GM23338 (cell line): ENCODE data around the gene SERINC5. TPM values are rescaled to one million over a fixed set of nuclear protein-coding genes. Genes with fewer than 3 reads are reported as not detected.

Source experiments
- ATAC-seq: fragments of 200-7000 bp; cut with Tn5 transposase; 3 replicates; pipeline ENCODE4 v1.9.1; 2020
- DNase-seq: peaks from one replicate; pipeline ENCODE4 v3.0.0-alpha.2; 2015; ENCODE audit warnings: low spot score
- H2AFZ ChIP-seq: fragments of 200-600 bp; sonication (generic); 2 replicates; pipeline ENCODE4 v1.8.0; 2016; ENCODE audit warnings: antibody characterized with exemption, mild to moderate bottlenecking, moderate library complexity
- H3F3A ChIP-seq: fragments of 200-600 bp; sonication (generic); replicated peaks from 2 replicates; pipeline ENCODE4 v1.8.0; 2017; ENCODE audit warnings: antibody characterized with exemption, mixed run types, low read depth
- H3K27ac ChIP-seq: fragments of 200-600 bp; sonication (generic); 2 replicates; pipeline ENCODE4 v1.6.1; 2016; ENCODE audit warnings: low read depth
- H3K27me3 ChIP-seq: fragments of 200-600 bp; sonication (generic); 2 replicates; pipeline ENCODE4 v1.8.0; 2016; ENCODE audit warnings: mild to moderate bottlenecking, mixed run types, moderate library complexity; ENCODE audit not compliant: insufficient read depth
- H3K36me3 ChIP-seq: fragments of 200-600 bp; sonication (generic); 2 replicates; pipeline ENCODE4 v1.8.0; 2016; ENCODE audit warnings: mild to moderate bottlenecking; ENCODE audit not compliant: insufficient read depth
- H3K4me1 ChIP-seq: fragments of 200-600 bp; sonication (generic); 2 replicates; pipeline ENCODE4 v1.8.0; 2016; ENCODE audit warnings: mild to moderate bottlenecking, moderate library complexity; ENCODE audit not compliant: insufficient read depth
- H3K4me2 ChIP-seq: fragments of 200-600 bp; sonication (generic); 2 replicates; pipeline ENCODE4 v1.7.1; 2017; ENCODE audit warnings: mixed run types
- H3K4me3 ChIP-seq: fragments of 200-600 bp; sonication (generic); 2 replicates; pipeline ENCODE4 v1.6.1; 2016; ENCODE audit warnings: mixed run types
- H3K79me2 ChIP-seq: fragments of 200-600 bp; sonication (generic); replicated peaks from 2 replicates; pipeline ENCODE4 v1.8.0; 2017; ENCODE audit warnings: mild to moderate bottlenecking; ENCODE audit not compliant: insufficient read depth
- H3K9me2 ChIP-seq: fragments of 200-600 bp; sonication (generic); 2 replicates; pipeline ENCODE4 v1.8.0; 2017; ENCODE audit not compliant: insufficient read depth
- H4K20me1 ChIP-seq: fragments of 200-600 bp; sonication (generic); replicated peaks from 2 replicates; pipeline ENCODE4 v1.8.0; 2017; ENCODE audit warnings: mild to moderate bottlenecking; ENCODE audit not compliant: insufficient read depth
- H3K27ac Mint-ChIP-seq: 2 replicates; pipeline ENCODE4 v1.8.0; 2020; ENCODE audit warnings: inconsistent platforms, mild to moderate bottlenecking, moderate library complexity, mixed read lengths
- H3K27me3 Mint-ChIP-seq: 3 replicates; pipeline ENCODE4 v1.8.0; 2022; ENCODE audit warnings: low read depth, mild to moderate bottlenecking, moderate library complexity, mixed read lengths, inconsistent platforms; ENCODE audit not compliant: insufficient read depth, poor library complexity
- H3K36me3 Mint-ChIP-seq: 3 replicates; pipeline ENCODE4 v1.8.0; 2021; ENCODE audit warnings: low read depth, mild to moderate bottlenecking, inconsistent platforms, moderate library complexity, mixed read lengths
- H3K4me1 Mint-ChIP-seq: 3 replicates; pipeline ENCODE4 v1.8.0; 2020; ENCODE audit warnings: mild to moderate bottlenecking, inconsistent platforms, mixed read lengths
- H3K4me3 Mint-ChIP-seq: 3 replicates; pipeline ENCODE4 v1.8.0; 2021; ENCODE audit warnings: moderate library complexity, mild to moderate bottlenecking, inconsistent platforms, mixed read lengths
- H3K9me3 Mint-ChIP-seq: 3 replicates; pipeline ENCODE4 v1.8.0; 2020; ENCODE audit warnings: moderate library complexity, mild to moderate bottlenecking, inconsistent platforms, mixed read lengths
- CREB1 ChIP-seq: fragments of 250-450 bp; sonication (Bioruptor Pico); IDR thresholded peaks from 2 replicates; pipeline ENCODE4 v1.5.0; 2020; ENCODE audit warnings: low read depth, mild to moderate bottlenecking, moderate library complexity
- CTCF ChIP-seq, 2 experiments: fragments of 200-600 bp in 1 of 2; sonication (generic) in 1 of 2; conservative IDR thresholded peaks; 2 replicates each; pipeline versions ENCODE4 v1.5.1 to v1.6.1; 2016 to 2017; ENCODE audit warnings: antibody characterized with exemption in 2 of 2, low read depth in 2 of 2, mild to moderate bottlenecking in 2 of 2, moderate library complexity in 1 of 2
- ETS1 ChIP-seq: IDR thresholded peaks from 2 replicates; pipeline ENCODE4 v1.6.1; 2016; ENCODE audit warnings: antibody characterized with exemption
- EZH2phosphoT487 ChIP-seq: fragments of 200-600 bp; sonication (generic); IDR thresholded peaks from one replicate; pipeline ENCODE4 v1.8.1; 2018; ENCODE audit warnings: antibody characterized with exemption; ENCODE audit not compliant: unreplicated experiment
- JUNB ChIP-seq: IDR thresholded peaks from one replicate; pipeline ENCODE4 v1.6.1; 2016; ENCODE audit warnings: antibody characterized with exemption; ENCODE audit not compliant: unreplicated experiment
- NANOG ChIP-seq: IDR thresholded peaks from 2 replicates; pipeline ENCODE4 v1.6.1; 2016; ENCODE audit warnings: antibody characterized with exemption, borderline replicate concordance
- REST ChIP-seq: IDR thresholded peaks from one replicate; pipeline ENCODE4 v1.6.1; 2018; ENCODE audit warnings: antibody characterized with exemption; ENCODE audit not compliant: unreplicated experiment
- ZNF114 ChIP-seq: fragments of 250-450 bp; sonication (Bioruptor Pico); IDR thresholded peaks from 2 replicates; pipeline ENCODE4 v1.5.0; 2020; ENCODE audit warnings: mild to moderate bottlenecking, moderate library complexity
- ZNF331 ChIP-seq: fragments of 250-450 bp; sonication (Bioruptor Pico); IDR thresholded peaks from 2 replicates; pipeline ENCODE4 v1.5.0; 2020; ENCODE audit warnings: low read depth, mild to moderate bottlenecking, moderate library complexity
- polyA plus RNA-seq: library from polyadenylated mRNA; unstranded; fragments of >200 nt; fragmentation: Nextera tagmentation; extraction: Ambion mirVana; gene quantifications from 2 replicates; pipeline ENCODE4 v1.2.1, GENCODE V29; 2016
- total RNA-seq: library from RNA; depleted of rRNA; stranded (reverse); fragments of >200 nt; shearing (Covaris generic); gene quantifications from 2 replicates; pipeline ENCODE4 v1.2.3, GENCODE V29; 2014

The SERINC5 gene
- total and polyA plus RNA-seq, 2 experiments from 2014 or later, result 34.0 to 107 TPM

GRCh38 chr5:80105698-80106439 lies 150.0 kb downstream of the SERINC5 start:
- no peak overlapping the region for H3K4me2 ChIP-seq
- no peak overlapping the region for H3K27ac ChIP-seq
- Mint-ChIP-seq H3K27ac (no peak overlapping the region), H3K4me3 (no peak overlapping the region), H3K9me3 (no peaks in the 10 kb centered on the region), H3K36me3 (no peaks in the 10 kb centered on the region; the same call in 2 of the 3 replicates), H3K4me1 (peaks cover 19% of the 10 kb centered on the region), H3K27me3 (peaks cover 14% of the 10 kb centered on the region)
- no peaks in the 10 kb centered on the region for H3K36me3 ChIP-seq
- no peak overlapping the region for H2AFZ ChIP-seq
- H3K4me3 ChIP-seq, result no peak overlapping the region
- H3K79me2 ChIP-seq, result no peaks in the 10 kb centered on the region
- H3K4me1 ChIP-seq, result peaks cover 15% of the 10 kb centered on the region
- H3K9me2 ChIP-seq, result 0 out of 2 replicates have a peak, but pooled peaks cover 5% of the 10 kb centered on the region
- no peaks in the 10 kb centered on the region for H3K27me3 ChIP-seq
- DNase-seq (no peak), ATAC-seq (no peak)
- TF ChIP-seq JUNB, result no peak
- H4K20me1 ChIP-seq, result no peaks in the 10 kb centered on the region
- H3F3A ChIP-seq, result 0 out of 2 replicates have a peak, but pooled peaks cover 3% of the 10 kb centered on the region

GRCh38 chr5:80103371-80103770 lies 152.5 kb downstream of the SERINC5 start:
- no peak overlapping the region for H2AFZ ChIP-seq
- DNase-seq, result no peak
- no peak for ATAC-seq
- H3K4me2 ChIP-seq, result no peak overlapping the region
- Mint-ChIP-seq H3K36me3 (no peaks in the 10 kb centered on the region; the same call in 2 of the 3 replicates), H3K4me1 (peaks cover 9% of the 10 kb centered on the region), H3K27me3 (peaks cover 8% of the 10 kb centered on the region), H3K9me3 (no peaks in the 10 kb centered on the region), H3K4me3 (no peak overlapping the region), H3K27ac (no peak overlapping the region)
- H3K79me2 ChIP-seq, result no peaks in the 10 kb centered on the region
- H3K36me3 ChIP-seq, result no peaks in the 10 kb centered on the region
- peaks cover 9% of the 10 kb centered on the region; the same call in 1 of the 2 replicates for H3K4me1 ChIP-seq
- H3K9me2 ChIP-seq, result 0 out of 2 replicates have a peak, but pooled peaks cover 2% of the 10 kb centered on the region
- H3K27me3 ChIP-seq, result no peaks in the 10 kb centered on the region
- no peaks in the 10 kb centered on the region for H4K20me1 ChIP-seq
- no peak overlapping the region for H3K4me3 ChIP-seq
- 0 out of 2 replicates have a peak, but pooled peaks cover under 1% of the 10 kb centered on the region for H3F3A ChIP-seq
- H3K27ac ChIP-seq, result no peak overlapping the region
- TF ChIP-seq CREB1 (CRISPR knock-in tag), result no peak
- TF ChIP-seq ZNF114 (CRISPR knock-in tag), result no peak
- TF ChIP-seq EZH2phosphoT487, result no peak
- no peak for TF ChIP-seq ETS1
- TF ChIP-seq CTCF (conservative IDR thresholded peaks at IDR 0.05; ENCODE audit: low read depth in 2 of 2), result no peak
- no peak for TF ChIP-seq ZNF331
- no peak for TF ChIP-seq JUNB
- no peak for TF ChIP-seq NANOG
- TF ChIP-seq REST, result no peak
